ENCODE results near the gene DTNB.
"Not testable (repeated sequence)": the region's sequence is repeated elsewhere in the genome, so short reads cannot be mapped to it uniquely, and the experiment has no call there.

DTNB gene

GRCh38 chr2:25587361-25587760, 86.0 kb downstream of the DTNB start:
- no peak for DNase-seq (ENCODE audit: low spot score)

- no peak for DNase-seq (ENCODE audit: low spot score)
Observed at GRCh38 chr2:25586726-25587144, 86.6 kb downstream of the DTNB start.

GRCh38 chr2:25585189-25585588, 88.2 kb downstream of the DTNB start:
- no peak for DNase-seq (ENCODE audit: low spot score)

- no peak for DNase-seq (ENCODE audit: low spot score)
Observed at GRCh38 chr2:25582077-25582830, 91.1 kb downstream of the DTNB start.

DNA sequence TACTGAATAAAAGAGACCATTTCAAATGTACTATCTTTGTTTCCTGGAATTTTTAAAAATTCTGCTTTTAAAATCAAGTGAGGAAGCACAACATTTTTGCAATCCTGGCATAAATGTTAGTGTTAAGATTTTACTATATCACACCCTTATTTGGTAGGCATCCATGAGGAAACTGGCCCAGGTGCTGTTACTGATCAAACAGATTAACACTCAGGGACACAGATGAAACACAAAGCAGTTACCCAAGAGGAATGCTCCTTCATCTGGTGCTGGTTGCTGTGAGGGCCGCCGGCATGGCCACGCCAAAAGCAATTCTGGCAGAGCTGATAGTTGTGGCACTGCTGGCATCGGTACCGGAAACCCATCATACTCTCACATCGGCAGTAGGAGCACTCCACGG, 96.8 kb downstream of the DTNB start:
- no peak for DNase-seq (ENCODE audit: low spot score)

GRCh38 chr2:25572638-25573037, 100.7 kb downstream of the DTNB start:
- DNase-seq (ENCODE audit: low spot score): no peak

DNA sequence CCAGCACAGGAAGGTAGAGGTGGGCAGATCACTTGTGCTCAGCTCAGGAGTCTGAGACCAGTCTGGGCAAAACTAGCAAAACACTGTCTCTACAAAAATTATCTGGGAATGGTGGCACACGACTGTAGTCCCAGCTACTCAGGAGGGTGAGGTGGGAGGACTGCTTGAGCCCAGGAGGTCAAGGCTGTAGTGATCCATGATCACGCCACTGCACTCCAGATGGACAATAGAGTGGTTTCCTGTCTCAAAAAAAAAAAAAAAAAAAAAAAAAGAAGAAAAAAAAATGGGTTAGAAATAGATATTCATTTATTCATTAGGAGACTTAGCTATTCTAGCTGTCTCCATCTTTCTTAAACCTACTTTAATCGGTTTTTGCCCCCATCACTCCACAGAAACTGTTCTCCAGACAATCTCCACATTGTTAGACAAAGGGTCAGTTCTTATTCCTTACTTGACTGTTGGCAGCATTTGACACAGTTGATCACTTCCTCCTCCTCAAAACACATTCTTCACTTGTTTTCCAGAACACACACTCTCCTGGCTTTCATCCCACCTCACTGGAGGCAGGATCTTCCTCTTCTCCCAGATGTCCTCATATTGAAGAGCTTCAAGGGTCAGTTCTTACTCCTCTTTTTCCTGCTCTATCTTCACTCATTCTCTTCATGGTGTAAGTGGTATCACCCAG, 103.1 kb downstream of the DTNB start:
- DNase-seq (ENCODE audit: low spot score): no peak

GRCh38 chr2:25567406-25567805, 106.0 kb downstream of the DTNB start:
- no peak for DNase-seq (ENCODE audit: low spot score)

- no peak for DNase-seq (ENCODE audit: low spot score)
Observed at GRCh38 chr2:25566694-25567093, 106.7 kb downstream of the DTNB start.

GRCh38 chr2:25566094-25566493, 107.3 kb downstream of the DTNB start:
- no peak for DNase-seq (ENCODE audit: low spot score)

DNA sequence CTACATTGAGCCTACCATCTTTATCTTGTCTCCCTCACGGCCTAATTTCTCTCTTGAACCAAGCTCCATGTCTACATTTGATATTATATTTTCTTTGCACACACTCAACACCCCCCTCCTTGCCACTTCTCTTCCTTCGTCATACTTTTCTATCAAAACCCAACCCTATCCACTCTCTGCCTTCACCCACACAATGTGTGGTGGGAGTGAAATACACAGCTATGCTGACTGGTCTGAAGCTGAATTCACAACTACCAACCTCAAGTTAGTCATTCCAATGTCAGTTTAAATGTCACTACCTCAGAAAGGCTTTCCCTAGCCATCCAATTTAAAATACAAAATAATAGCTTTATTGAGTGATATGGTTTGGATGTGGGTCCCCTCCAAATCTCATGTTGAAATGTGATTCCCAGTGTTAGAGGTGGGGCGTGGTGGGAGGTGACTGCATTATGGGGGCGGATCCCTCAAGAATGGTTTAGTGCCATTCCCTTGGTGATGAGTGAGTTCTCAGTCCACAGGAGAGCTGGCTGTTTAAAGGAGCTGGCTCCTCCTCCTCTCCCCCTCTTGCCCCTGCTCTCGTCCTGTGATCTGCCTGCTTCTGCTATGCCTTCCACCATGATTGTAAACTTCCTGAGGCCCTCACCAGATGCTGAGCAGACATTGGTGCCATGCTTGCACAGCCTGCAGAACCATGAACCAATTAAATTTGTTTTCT, 112.1 kb downstream of the DTNB start:
- DNase-seq (ENCODE audit: low spot score): no peak

DNA sequence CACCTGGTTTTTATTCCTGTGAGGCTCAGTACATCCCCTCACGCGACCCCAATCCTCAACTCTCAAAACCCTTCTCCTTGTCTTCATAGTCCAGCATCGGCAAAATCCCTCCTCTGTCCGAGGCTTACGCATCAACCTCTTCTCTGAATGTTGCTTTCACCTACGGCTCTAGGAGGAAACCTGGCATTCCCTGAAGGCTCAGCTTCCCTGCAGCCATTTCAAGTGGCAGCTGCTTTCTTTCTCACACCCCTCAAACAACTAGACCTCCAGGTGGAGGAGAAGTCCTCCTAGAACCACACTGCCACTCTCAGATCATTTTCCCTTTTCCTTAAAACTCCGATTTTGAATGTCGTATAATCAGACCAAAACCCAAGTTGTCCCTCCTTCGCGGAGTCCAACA, 114.2 kb downstream of the DTNB start:
- no peak for DNase-seq (ENCODE audit: low spot score)

DNA sequence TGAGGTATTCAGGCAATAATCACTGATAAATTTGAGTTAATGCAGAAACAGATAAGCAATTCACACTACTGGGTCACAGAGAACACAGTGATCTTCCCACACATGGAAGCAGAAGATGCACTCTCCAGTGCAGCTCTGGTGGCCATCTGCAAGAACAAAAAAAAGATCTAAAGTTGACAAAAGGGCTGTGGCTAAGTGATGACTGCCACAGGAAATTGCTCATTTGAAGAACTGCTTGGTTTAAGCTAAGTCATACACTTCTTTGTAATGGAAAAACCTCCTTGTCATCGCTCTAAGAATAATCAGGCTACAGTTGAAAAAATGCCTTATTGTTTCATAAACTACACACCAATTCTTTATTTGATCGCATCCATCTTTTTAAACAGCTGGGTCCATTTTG, 115.1 kb downstream of the DTNB start:
- DNase-seq (ENCODE audit: low spot score): no peak

GRCh38 chr2:25557179-25558036, 116.0 kb downstream of the DTNB start:
- DNase-seq (ENCODE audit: low spot score): no peak

- no peak for DNase-seq (ENCODE audit: low spot score)
Observed at GRCh38 chr2:25552318-25552717, 121.1 kb downstream of the DTNB start.

GRCh38 chr2:25551316-25551715, 122.1 kb downstream of the DTNB start:
- DNase-seq (ENCODE audit: low spot score): no peak

DNA sequence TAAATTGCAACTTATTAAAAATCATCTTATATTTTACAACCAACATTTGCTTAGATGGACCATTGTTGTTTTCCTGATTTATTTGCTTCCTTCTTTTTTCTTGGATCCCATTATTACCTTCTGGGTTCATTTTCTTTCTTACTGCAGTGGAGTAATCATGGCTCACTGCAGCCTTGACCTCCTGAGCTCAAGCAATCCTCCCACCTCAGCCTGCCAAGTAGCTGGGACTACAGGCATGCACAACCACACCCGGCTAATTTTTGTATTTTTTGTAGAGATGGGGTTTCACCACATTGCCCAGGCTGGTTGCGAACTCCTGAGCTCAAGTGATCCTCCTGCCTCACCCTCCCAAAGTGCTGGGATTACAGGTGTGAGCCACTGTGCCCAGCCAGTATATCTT, 123.8 kb downstream of the DTNB start:
- not testable (repeated sequence) for DNase-seq (ENCODE audit: low spot score)

DNA sequence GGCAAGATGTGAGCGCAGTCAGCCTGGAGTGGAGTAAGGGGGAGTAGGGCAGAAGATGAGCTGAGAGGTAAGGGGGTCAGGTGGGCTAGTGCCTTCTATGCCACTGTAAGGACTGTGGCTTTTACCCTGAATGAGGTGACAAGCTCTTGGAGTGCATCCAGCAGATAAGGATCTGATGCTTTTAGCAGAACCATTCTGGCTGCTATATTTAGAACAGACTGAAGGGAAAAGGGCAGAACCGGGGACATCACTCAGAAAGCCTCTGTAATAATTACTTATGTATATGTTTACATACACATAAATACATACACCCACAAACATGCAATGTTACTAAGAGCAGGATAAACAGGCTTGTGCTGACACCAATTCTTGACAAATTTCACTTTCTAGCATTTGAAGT, 124.8 kb downstream of the DTNB start:
- no peak for DNase-seq (ENCODE audit: low spot score)

GRCh38 chr2:25546852-25547251, 126.5 kb downstream of the DTNB start:
- no peak for DNase-seq (ENCODE audit: low spot score)

DNA sequence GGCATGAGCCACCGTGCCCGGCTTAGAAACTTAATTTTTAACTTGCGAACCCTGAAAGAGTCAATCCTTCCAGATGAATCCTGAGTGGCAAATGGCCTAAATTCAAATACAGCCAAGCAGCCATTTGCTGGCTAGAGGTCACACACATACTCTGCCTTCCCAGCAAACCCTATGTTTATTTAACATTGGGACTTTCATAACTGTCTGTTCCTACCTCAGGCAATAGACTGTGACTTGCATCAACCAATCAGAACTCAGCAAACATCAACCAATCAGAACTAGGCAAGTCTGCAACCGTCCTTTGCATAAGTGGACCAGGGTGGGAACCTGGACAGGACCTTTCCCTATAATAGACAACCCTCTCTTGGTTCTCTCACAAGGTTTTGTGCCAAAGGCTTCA, 127.5 kb downstream of the DTNB start:
- DNase-seq (ENCODE audit: low spot score): no peak

- DNase-seq (ENCODE audit: low spot score): no peak
Observed at GRCh38 chr2:25544445-25544844, 128.9 kb downstream of the DTNB start.

GRCh38 chr2:25543939-25544338, 129.4 kb downstream of the DTNB start:
- DNase-seq (ENCODE audit: low spot score): no peak
